T-helper 17 cell (primary cell): ENCODE measurements around the gene HCFC1. TPM values are rescaled to one million over a fixed set of nuclear protein-coding genes. Genes with fewer than 3 reads are reported as not detected.

ENCODE experiments used
- ATAC-seq: fragments of 150-1000 bp; cut with Tn5 transposase; 2 replicates; pipeline ENCODE4 v1.10.0; 2021; ENCODE audit warnings: mild to moderate bottlenecking, moderate library complexity
- DNase-seq, 3 donors: peaks; one replicate each; pipeline versions ENCODE4 v3.0.0 to v3.0.0-alpha.2; 2020 to 2021
- H3K9me3 ChIP-seq: one replicate; pipeline ENCODE4 v1.7.0; 2013; ENCODE audit warnings: low read length, mild to moderate bottlenecking; ENCODE audit not compliant: control insufficient read depth, poor library complexity, severe bottlenecking
- H3K27ac Mint-ChIP-seq: one replicate; pipeline ENCODE4 v1.8.0; 2022; ENCODE audit warnings: mild to moderate bottlenecking, moderate library complexity, mixed read lengths
- H3K27me3 Mint-ChIP-seq: one replicate; pipeline ENCODE4 v1.8.0; 2022; ENCODE audit warnings: mixed read lengths
- H3K36me3 Mint-ChIP-seq: one replicate; pipeline ENCODE4 v1.8.0; 2022; ENCODE audit warnings: low read depth, mixed read lengths
- H3K4me1 Mint-ChIP-seq: one replicate; pipeline ENCODE4 v1.8.0; 2022; ENCODE audit warnings: mild to moderate bottlenecking, mixed read lengths
- H3K4me3 Mint-ChIP-seq: one replicate; pipeline ENCODE4 v1.8.0; 2022; ENCODE audit warnings: mild to moderate bottlenecking, moderate library complexity, mixed read lengths
- total RNA-seq, 4 donors: library from RNA in 2 of 4; stranded (reverse) in 2 of 4; gene quantifications; one replicate each; pipeline ENCODE4 v1.2.3 and lab custom pipeline; 2022 to 2026

Gene HCFC1
- total RNA-seq, 2 donors from 2014 or later, result 65.7 to 65.8 TPM

GRCh38 chrX:154013614-154014360 lies 42.2 kb upstream of the HCFC1 start:
- no peak overlapping the region for H3K4me3 Mint-ChIP-seq
- H3K9me3 ChIP-seq, result no peaks in the 10 kb centered on the region
- H3K27me3 Mint-ChIP-seq, result no peaks in the 10 kb centered on the region
- H3K36me3 Mint-ChIP-seq, result no peaks in the 10 kb centered on the region
- peaks cover 10% of the 10 kb centered on the region for H3K4me1 Mint-ChIP-seq
- no peak overlapping the region for H3K27ac Mint-ChIP-seq
- peak; percentile 79 for ATAC-seq
- DNase-seq, result peak; percentile 22 to 32 (median 32)

GRCh38 chrX:154013001-154013421 lies 41.4 kb upstream of the HCFC1 start:
- ATAC-seq, result no peak
- no peak overlapping the region for H3K4me3 Mint-ChIP-seq
- H3K4me1 Mint-ChIP-seq, result peaks cover 10% of the 10 kb centered on the region
- no peaks in the 10 kb centered on the region for H3K27me3 Mint-ChIP-seq
- no peak overlapping the region for H3K27ac Mint-ChIP-seq
- H3K9me3 ChIP-seq, result no peaks in the 10 kb centered on the region
- H3K36me3 Mint-ChIP-seq, result no peaks in the 10 kb centered on the region
- DNase-seq, result no peak

DNA sequence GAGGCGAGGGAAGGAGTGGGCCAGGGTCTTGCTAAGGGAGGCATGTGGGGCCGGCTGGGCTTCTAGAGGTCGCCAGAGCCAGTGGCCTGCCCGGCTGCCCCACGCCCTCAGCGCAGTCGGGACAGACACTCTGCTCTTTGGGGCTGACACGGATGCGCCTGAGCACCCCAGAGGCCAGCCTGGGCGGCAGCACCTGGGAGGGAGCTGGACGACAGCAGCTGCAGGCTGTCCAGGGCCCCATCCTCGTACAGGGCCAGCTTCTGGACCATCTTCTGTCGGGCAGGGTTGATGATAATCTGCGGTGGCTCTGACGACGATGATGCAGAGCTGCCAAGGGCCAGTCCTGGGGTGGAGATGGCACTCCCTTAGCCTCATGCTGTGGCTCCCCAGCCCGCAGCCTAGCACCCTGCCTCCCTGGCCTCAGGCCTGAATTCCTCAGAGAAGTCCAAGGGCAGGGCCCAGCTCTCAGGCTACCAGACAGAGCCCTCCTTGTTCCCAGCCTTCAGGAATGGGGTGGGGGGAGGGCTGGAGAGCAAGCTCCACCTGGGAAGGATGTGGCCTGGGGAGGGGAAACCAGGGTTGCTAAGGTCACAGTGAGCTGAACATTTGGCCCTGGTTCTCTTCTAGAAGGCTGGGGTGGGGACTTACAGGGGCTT lies 40.8 kb upstream of the HCFC1 start:
- H3K4me3 Mint-ChIP-seq, result no peak overlapping the region
- H3K4me1 Mint-ChIP-seq, result peaks cover 13% of the 10 kb centered on the region
- H3K27ac Mint-ChIP-seq, result no peak overlapping the region
- no peaks in the 10 kb centered on the region for H3K9me3 ChIP-seq
- ATAC-seq (no peak), DNase-seq (no peak)
- H3K27me3 Mint-ChIP-seq, result no peaks in the 10 kb centered on the region
- H3K36me3 Mint-ChIP-seq, result no peaks in the 10 kb centered on the region

DNA sequence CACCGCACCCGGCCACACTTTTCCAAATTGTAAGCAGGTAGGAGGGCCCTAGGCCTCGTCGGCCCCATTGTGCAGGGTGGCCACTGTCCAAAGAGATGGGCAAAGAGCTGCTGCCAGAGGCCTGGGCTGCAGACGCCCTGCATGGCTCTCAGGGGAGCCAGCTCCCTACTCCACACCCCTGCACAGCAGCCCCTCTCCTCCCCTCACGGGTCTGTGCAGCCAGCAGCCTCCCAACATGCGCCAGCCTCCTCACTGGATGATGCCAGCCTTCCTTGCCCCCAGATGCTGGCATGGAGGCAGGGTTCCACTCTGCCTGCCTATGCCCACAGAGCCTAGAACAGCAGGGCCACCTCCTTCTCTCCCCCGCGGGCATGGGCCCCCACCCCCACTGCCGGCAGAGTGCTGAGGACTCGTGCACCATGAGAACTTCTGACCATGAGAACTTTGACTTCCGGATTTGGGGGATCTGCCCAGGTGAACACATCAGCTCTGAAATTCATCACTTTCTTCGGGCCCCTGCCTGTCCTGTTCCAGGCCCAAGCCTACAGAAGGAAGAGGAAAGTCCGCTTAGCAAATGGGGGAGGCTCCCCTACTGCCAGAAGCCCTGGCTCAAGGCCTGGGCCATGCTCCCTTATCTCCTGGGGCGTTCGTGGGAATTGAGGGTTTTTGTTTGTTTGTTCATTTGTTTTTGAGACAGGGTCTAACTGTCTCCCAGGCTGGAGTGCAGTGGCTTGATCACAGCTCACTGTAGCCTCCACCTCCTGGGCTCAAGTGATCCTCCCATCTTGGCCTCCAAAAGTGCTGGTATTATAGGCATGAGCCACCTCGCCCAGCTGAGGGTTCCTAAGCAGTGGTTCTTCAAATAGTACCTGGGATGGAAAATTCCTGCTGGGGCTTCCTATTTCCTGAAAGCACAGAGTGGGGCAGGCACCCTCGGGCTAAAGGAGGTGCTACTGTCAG lies 40.0 kb upstream of the HCFC1 start:
- Mint-ChIP-seq H3K4me3 (peak overlapping the region; percentile 15), H3K27ac (peak overlapping the region; percentile 8), H3K4me1 (peaks cover 13% of the 10 kb centered on the region), H3K27me3 (no peaks in the 10 kb centered on the region), H3K36me3 (no peaks in the 10 kb centered on the region)
- DNase-seq (no peak), ATAC-seq (no peak)
- H3K9me3 ChIP-seq, result no peaks in the 10 kb centered on the region

DNA sequence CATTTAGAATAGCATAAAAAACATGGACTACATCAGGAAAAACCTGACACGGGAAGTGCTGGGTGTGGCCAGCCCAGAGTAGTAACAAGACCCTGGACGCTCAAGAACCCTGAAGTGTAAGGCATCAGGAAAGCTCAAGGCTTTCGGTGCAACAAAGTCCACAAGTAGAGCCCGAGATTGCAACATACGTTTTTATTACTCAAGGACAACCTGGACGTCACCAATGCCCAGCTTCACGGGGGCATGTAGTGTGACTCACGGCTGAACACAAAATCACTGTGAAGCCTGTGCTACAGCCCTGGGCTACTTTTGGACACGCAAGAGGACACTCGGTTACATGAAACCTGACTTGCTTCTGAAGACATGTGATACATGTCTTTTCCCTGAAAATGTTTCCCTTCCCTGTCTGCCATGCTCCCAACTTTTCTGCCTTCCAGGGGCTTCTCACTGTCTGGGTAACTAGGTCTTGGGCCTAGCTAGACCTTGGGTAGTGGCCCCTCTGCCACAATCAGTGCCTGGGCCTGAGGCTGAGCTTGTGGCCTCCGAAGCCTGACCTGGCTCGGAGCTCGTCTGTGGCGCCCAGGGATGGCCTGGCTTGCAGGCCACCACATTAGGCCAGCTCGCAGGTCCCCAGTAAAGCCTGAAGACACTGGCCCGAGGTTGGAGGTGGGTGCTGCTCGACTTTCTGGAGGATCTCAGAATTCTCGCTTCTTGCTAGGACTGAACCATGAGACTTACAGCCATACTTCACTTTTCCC lies 38.9 kb upstream of the HCFC1 start:
- DNase-seq (no peak), ATAC-seq (no peak)
- H3K9me3 ChIP-seq, result no peaks in the 10 kb centered on the region
- Mint-ChIP-seq H3K4me1 (peaks cover 9% of the 10 kb centered on the region), H3K27ac (no peak overlapping the region), H3K4me3 (no peak overlapping the region), H3K36me3 (no peaks in the 10 kb centered on the region), H3K27me3 (no peaks in the 10 kb centered on the region)

DNA sequence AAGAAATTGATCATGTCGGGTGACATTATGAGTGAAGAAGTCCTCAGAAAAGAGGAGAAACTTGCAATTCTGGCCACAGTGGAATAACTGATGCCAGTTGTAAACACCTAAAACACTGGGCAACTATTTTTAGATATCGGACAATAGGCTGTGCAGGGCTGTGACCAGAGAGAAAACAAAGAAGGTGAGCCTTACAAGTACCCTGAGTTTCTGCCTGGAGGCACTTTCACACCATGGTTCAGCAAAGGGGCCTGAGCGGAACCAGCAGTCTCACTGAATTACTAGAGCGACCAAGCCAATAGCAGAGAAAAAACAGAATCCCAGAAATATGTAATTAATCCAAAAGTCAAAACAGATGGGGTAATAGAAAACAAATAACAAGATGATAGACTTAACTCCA lies 36.9 kb upstream of the HCFC1 start:
- Mint-ChIP-seq H3K4me1 (peaks cover 7% of the 10 kb centered on the region), H3K36me3 (no peaks in the 10 kb centered on the region), H3K27ac (peak overlapping the region; percentile 73), H3K4me3 (no peak overlapping the region), H3K27me3 (no peaks in the 10 kb centered on the region)
- ATAC-seq, result no peak
- no peak for DNase-seq
- no peaks in the 10 kb centered on the region for H3K9me3 ChIP-seq

GRCh38 chrX:154006947-154007346 lies 35.3 kb upstream of the HCFC1 start:
- no peaks in the 10 kb centered on the region for H3K9me3 ChIP-seq
- ATAC-seq (no peak), DNase-seq (no peak)
- H3K36me3 Mint-ChIP-seq, result no peaks in the 10 kb centered on the region
- H3K27me3 Mint-ChIP-seq, result no peaks in the 10 kb centered on the region
- H3K4me1 Mint-ChIP-seq, result peaks cover 11% of the 10 kb centered on the region
- H3K4me3 Mint-ChIP-seq, result no peak overlapping the region
- H3K27ac Mint-ChIP-seq, result peak overlapping the region; percentile 73

- H3K36me3 Mint-ChIP-seq, result no peaks in the 10 kb centered on the region
Measured at GRCh38 chrX:154004315-154004714, 32.7 kb upstream of the HCFC1 start.

GRCh38 chrX:154002215-154002719 lies 30.6 kb upstream of the HCFC1 start:
- Mint-ChIP-seq H3K4me1 (peaks cover 12% of the 10 kb centered on the region), H3K27me3 (no peaks in the 10 kb centered on the region), H3K36me3 (no peaks in the 10 kb centered on the region), H3K27ac (peak overlapping the region; percentile 67), H3K4me3 (peak overlapping the region; percentile 85)
- H3K9me3 ChIP-seq, result no peaks in the 10 kb centered on the region
- DNase-seq, result no peak
- ATAC-seq, result peak; percentile 84

More at GRCh38 chrX:154004315-154004714, 32.7 kb upstream of the HCFC1 start:
- Mint-ChIP-seq H3K4me1 (peaks cover 14% of the 10 kb centered on the region), H3K27ac (peak overlapping the region; percentile 67), H3K4me3 (no peak overlapping the region), H3K27me3 (no peaks in the 10 kb centered on the region)
- DNase-seq, result no peak
- ATAC-seq, result no peak
- H3K9me3 ChIP-seq, result no peaks in the 10 kb centered on the region

DNA sequence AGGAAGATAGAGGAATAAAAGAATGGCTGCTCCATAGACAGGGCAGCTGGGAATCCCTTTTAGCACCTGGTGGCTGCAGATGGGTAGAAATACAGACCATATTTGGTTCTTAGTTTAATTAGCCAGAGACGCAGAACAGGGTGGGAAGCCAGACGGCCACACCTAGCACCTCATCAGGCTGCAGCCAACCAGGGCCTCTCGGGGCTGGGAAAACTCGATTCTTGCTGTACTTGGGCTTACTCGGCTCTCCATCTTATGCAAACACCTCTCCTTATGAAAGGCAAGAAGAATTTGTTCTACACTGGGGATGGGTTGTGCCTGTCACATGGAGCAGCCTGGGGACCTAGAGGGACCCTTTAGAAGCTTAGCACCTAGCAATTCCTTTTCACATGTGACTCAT lies 28.4 kb upstream of the HCFC1 start:
- DNase-seq (no peak), ATAC-seq (no peak)
- no peaks in the 10 kb centered on the region for H3K27me3 Mint-ChIP-seq
- H3K4me3 Mint-ChIP-seq, result no peak overlapping the region
- H3K4me1 Mint-ChIP-seq, result peaks cover 12% of the 10 kb centered on the region
- no peak overlapping the region for H3K27ac Mint-ChIP-seq
- H3K36me3 Mint-ChIP-seq, result no peaks in the 10 kb centered on the region
- no peaks in the 10 kb centered on the region for H3K9me3 ChIP-seq

- H3K4me1 Mint-ChIP-seq, result peaks cover 12% of the 10 kb centered on the region
- DNase-seq (no peak), ATAC-seq (no peak)
- no peak overlapping the region for H3K27ac Mint-ChIP-seq
- H3K4me3 Mint-ChIP-seq, result no peak overlapping the region
- H3K9me3 ChIP-seq, result no peaks in the 10 kb centered on the region
- H3K27me3 Mint-ChIP-seq, result no peaks in the 10 kb centered on the region
- H3K36me3 Mint-ChIP-seq, result no peaks in the 10 kb centered on the region
Measured at GRCh38 chrX:153999359-154000037, 27.9 kb upstream of the HCFC1 start.

DNA sequence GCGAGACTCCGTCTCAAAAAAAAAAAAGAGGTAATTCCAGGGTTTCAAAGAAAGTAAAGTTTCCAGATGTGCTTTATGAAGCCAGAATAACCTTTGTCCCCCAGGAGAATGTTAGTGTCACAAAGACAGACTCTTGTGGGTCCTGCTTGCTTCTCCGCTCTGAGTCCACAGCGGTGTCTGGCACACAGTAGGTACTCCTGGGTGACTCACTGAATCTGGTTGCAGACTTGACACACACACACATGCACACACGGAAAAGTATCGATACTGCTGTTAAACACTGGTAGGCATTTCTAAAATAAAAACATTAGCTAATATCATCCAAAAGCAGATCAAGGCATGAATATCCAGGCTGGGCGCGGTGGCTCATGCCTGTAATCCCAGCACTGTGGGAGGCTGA lies 23.9 kb upstream of the HCFC1 start:
- Mint-ChIP-seq H3K36me3 (no peaks in the 10 kb centered on the region), H3K27ac (no peak overlapping the region)
- ATAC-seq, result no peak

More for the DNA sequence above, 23.9 kb upstream of the HCFC1 start:
- no peak for DNase-seq
- Mint-ChIP-seq H3K27me3 (no peaks in the 10 kb centered on the region), H3K4me1 (peaks cover 4% of the 10 kb centered on the region), H3K4me3 (no peak overlapping the region)
- H3K9me3 ChIP-seq, result no peaks in the 10 kb centered on the region
